Tibial nerve (tissue), 4 donors: ENCODE results near the gene GMPPA.

ENCODE experiments used
- EP300 ChIP-seq, 2 donors: sonication (generic); formaldehyde crosslinking; IDR thresholded peaks; one replicate each; pipeline ENCODE4 v1.6.1; 2017; ENCODE audit warnings: antibody characterized with exemption in 2 of 2, mild to moderate bottlenecking in 1 of 2
- POLR2A ChIP-seq, 2 donors: fragments of 450-650 bp; IDR thresholded peaks; one replicate each; pipeline ENCODE4 v1.6.1; 2017; ENCODE audit warnings: antibody characterized with exemption in 2 of 2, mild to moderate bottlenecking in 2 of 2, moderate library complexity in 2 of 2
- TF ChIP-seq, protein P1 (sequence below), 5 experiments: fragments of 200-600 bp in 3 of 5; fragments of 450-650 bp in 2 of 5; sonication (generic) in 3 of 5; IDR thresholded peaks; one replicate each; pipeline ENCODE4 v1.5.1; 2016 to 2019; ENCODE audit warnings: antibody characterized with exemption in 5 of 5, mild to moderate bottlenecking in 3 of 5, moderate library complexity in 2 of 5

DNA sequence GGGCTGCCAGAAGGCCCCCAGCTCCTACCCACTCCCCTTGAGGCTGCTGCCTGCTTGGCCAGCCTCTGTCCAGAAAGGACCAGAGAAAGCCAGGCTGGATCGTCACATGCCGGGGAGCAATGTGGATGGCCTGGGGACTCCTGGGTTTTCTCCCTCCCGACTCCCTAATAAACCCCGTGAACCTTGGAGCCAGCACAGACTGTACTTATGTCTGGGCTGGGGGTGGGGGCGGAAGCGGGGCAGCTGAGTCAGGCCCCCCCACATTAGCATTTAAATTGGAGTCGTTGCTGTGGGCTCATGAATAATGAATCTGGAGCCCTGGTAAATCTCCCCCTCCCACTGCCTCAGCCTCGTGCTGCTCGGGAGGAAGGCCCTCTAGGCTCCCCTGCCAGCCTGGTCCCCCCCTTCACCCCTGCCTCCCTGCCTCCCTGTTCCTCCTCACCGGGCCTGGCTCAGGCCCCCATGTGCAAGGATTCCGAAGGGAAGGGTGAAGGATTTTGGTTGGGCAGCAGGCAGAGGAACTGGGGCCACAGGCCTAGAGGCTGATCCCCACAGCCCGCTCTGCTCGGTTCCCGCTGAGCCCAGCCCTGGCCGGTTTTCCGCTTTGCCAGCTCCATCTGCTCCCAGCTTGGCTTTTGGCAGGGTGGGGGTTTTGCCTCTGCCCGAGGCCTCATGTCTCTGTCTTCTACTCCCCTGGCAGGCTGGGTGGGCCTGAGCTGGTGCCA lies 8.3 kb downstream of the GMPPA start:
- TF ChIP-seq, protein P1, sequence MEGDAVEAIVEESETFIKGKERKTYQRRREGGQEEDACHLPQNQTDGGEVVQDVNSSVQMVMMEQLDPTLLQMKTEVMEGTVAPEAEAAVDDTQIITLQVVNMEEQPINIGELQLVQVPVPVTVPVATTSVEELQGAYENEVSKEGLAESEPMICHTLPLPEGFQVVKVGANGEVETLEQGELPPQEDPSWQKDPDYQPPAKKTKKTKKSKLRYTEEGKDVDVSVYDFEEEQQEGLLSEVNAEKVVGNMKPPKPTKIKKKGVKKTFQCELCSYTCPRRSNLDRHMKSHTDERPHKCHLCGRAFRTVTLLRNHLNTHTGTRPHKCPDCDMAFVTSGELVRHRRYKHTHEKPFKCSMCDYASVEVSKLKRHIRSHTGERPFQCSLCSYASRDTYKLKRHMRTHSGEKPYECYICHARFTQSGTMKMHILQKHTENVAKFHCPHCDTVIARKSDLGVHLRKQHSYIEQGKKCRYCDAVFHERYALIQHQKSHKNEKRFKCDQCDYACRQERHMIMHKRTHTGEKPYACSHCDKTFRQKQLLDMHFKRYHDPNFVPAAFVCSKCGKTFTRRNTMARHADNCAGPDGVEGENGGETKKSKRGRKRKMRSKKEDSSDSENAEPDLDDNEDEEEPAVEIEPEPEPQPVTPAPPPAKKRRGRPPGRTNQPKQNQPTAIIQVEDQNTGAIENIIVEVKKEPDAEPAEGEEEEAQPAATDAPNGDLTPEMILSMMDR (IDR thresholded peaks at IDR 0.05) = no peak
- TF ChIP-seq POLR2A (IDR thresholded peaks at IDR 0.05) (no peak), EP300 (IDR thresholded peaks at IDR 0.05) (no peak)
